Measurements from ENCODE around the gene MTO1.

DNA sequence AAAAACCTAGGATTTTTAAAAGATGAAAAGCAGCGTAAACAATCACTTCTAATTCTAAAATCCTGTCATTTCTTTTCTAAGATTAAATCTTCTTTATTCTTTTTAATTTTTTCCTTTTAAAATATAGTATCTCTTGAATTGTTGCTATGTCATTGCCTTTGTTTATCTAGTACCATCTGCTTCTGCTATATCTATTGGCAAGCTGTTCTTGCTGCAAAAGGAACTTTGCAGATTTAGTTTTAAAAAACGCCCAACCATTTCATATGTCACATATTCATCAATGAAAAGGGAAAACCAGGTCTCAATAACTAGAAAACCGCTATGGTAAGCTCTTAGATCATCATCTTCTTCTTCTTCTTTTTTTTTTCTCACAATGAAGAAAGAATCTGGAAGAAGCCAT, 70.8 kb downstream of the MTO1 start:
- TF ChIP-seq CTCF (IDR thresholded peaks at IDR 0.05) (no peak), POLR2A (IDR thresholded peaks at IDR 0.05) (no peak)
